GM19438 (cell line): ENCODE results near the gene PHYKPL.
"Not testable (repeated sequence)": the region's sequence is repeated elsewhere in the genome, so short reads cannot be mapped to it uniquely, and the experiment has no call there.

ENCODE experiments used
- ATAC-seq: cut with Tn5 transposase; IDR thresholded peaks from one replicate; pipeline ENCODE4 v1.9.1; 2021; ENCODE audit warnings: low read depth; ENCODE audit not compliant: unreplicated experiment

PHYKPL gene

GRCh38 chr5:178265746-178266145, 33.1 kb upstream of the PHYKPL start:
- no peak for ATAC-seq

GRCh38 chr5:178264044-178264443, 31.4 kb upstream of the PHYKPL start:
- no peak for ATAC-seq

GRCh38 chr5:178261666-178262600, 29.3 kb upstream of the PHYKPL start:
- no peak for ATAC-seq

GRCh38 chr5:178259623-178260536, 27.3 kb upstream of the PHYKPL start:
- ATAC-seq, result no peak

- ATAC-seq, result no peak
These were observed 25.0 kb upstream of the PHYKPL start for GRCh38 chr5:178257650-178258049.

- ATAC-seq, result no peak
These were observed 24.1 kb upstream of the PHYKPL start for GRCh38 chr5:178256746-178257145.

- ATAC-seq, result not testable (repeated sequence)
These were observed 21.0 kb upstream of the PHYKPL start for GRCh38 chr5:178253632-178254031.

GRCh38 chr5:178252258-178252657, 19.7 kb upstream of the PHYKPL start:
- ATAC-seq, result no peak

GRCh38 chr5:178250263-178250662, 17.7 kb upstream of the PHYKPL start:
- no peak for ATAC-seq

GRCh38 chr5:178249191-178249989, 16.8 kb upstream of the PHYKPL start:
- ATAC-seq, result no peak

- no peak for ATAC-seq
These were observed 16.1 kb upstream of the PHYKPL start for GRCh38 chr5:178248750-178249149.

- ATAC-seq, result no peak
These were observed 15.2 kb upstream of the PHYKPL start for GRCh38 chr5:178247481-178248456.

- no peak for ATAC-seq
These were observed 14.2 kb upstream of the PHYKPL start for GRCh38 chr5:178246624-178247279.

- no peak for ATAC-seq
These were observed 12.8 kb upstream of the PHYKPL start for GRCh38 chr5:178245389-178245788.

- no peak for ATAC-seq
These were observed 12.0 kb upstream of the PHYKPL start for GRCh38 chr5:178244576-178244975.

- no peak for ATAC-seq
These were observed 9.8 kb upstream of the PHYKPL start for GRCh38 chr5:178242416-178242815.

- no peak for ATAC-seq
These were observed 9.2 kb upstream of the PHYKPL start for GRCh38 chr5:178241688-178242231.

- no peak for ATAC-seq
These were observed 8.6 kb upstream of the PHYKPL start for GRCh38 chr5:178241231-178241663.
